Neural cell (in vitro differentiated cells): Measurements from ENCODE around the gene RTN4R.

ENCODE experiments used
- CTCF ChIP-seq: fragments of 450-650 bp; IDR thresholded peaks from 2 replicates; pipeline ENCODE4 v1.5.1; 2014; ENCODE audit warnings: antibody characterized with exemption, mild to moderate bottlenecking, moderate library complexity; ENCODE audit not compliant: poor library complexity, severe bottlenecking
- MXI1 ChIP-seq: fragments of 450-650 bp; conservative IDR thresholded peaks from 2 replicates; pipeline ENCODE4 v1.6.1; 2014; ENCODE audit warnings: antibody characterized with exemption, mild to moderate bottlenecking; ENCODE audit not compliant: poor library complexity, severe bottlenecking
- POLR2AphosphoS5 ChIP-seq: IDR thresholded peaks from 2 replicates; pipeline ENCODE4 v1.6.1; 2012

- TF ChIP-seq CTCF (no peak), MXI1 (no peak), POLR2AphosphoS5 (no peak)
Observed at GRCh38 chr22:20212754-20213699, 55.1 kb downstream of the RTN4R start.
